Measurements from ENCODE around the gene PCDHA7.
"Not testable (repeated sequence)": the region's sequence is repeated elsewhere in the genome, so short reads cannot be mapped to it uniquely, and the experiment has no call there.

Gene PCDHA7

GRCh38 chr5:140833993-140834392 lies at the start of gene PCDHA7:
PCDHA7 (plus strand) TSS chr5:140834269; CDS start chr5:140834384, 115 bp downstream.
- no peak for DNase-seq (ENCODE audit: low read depth)

- DNase-seq (ENCODE audit: low read depth), result no peak
Observed at GRCh38 chr5:140785905-140786686, 48.0 kb upstream of the PCDHA7 start, which contains the start of gene PCDHA1. PCDHA1 (plus strand) TSS chr5:140786140.

- not testable (repeated sequence) for DNase-seq (ENCODE audit: low read depth)
Observed at GRCh38 chr5:140787422-140787821, 46.6 kb upstream of the PCDHA7 start.

GRCh38 chr5:140787849-140788504 lies 46.1 kb upstream of the PCDHA7 start:
- not testable (repeated sequence) for DNase-seq (ENCODE audit: low read depth)

GRCh38 chr5:140791089-140791488 lies 43.0 kb upstream of the PCDHA7 start:
- DNase-seq (ENCODE audit: low read depth), result no peak

- DNase-seq (ENCODE audit: low read depth), result no peak
Observed at GRCh38 chr5:140794595-140795258, 39.3 kb upstream of the PCDHA7 start, which contains the start of gene PCDHA2. PCDHA2 (plus strand) TSS chr5:140794852.

GRCh38 chr5:140795259-140795641 lies 38.8 kb upstream of the PCDHA7 start:
- no peak for DNase-seq (ENCODE audit: low read depth)

GRCh38 chr5:140796072-140796717 lies 37.9 kb upstream of the PCDHA7 start:
- DNase-seq (ENCODE audit: low read depth), result not testable (repeated sequence)

- no peak for DNase-seq (ENCODE audit: low read depth)
Observed at GRCh38 chr5:140796718-140797095, 37.4 kb upstream of the PCDHA7 start.

- DNase-seq (ENCODE audit: low read depth), result no peak
Observed at GRCh38 chr5:140800816-140801493, 33.1 kb upstream of the PCDHA7 start, which contains the start of gene PCDHA3. PCDHA3 (plus strand) TSS chr5:140801057.

- DNase-seq (ENCODE audit: low read depth), result no peak
Observed at GRCh38 chr5:140801494-140801841, 32.6 kb upstream of the PCDHA7 start.

GRCh38 chr5:140802381-140802780 lies 31.7 kb upstream of the PCDHA7 start:
- not testable (repeated sequence) for DNase-seq (ENCODE audit: low read depth)

- no peak for DNase-seq (ENCODE audit: low read depth)
Observed at GRCh38 chr5:140802781-140803271, 31.2 kb upstream of the PCDHA7 start.

- no peak for DNase-seq (ENCODE audit: low read depth)
Observed at GRCh38 chr5:140806834-140807775, 27.0 kb upstream of the PCDHA7 start, which contains the start of gene PCDHA4. PCDHA4 (plus strand) TSS chr5:140807068.

GRCh38 chr5:140808241-140808888 lies 25.7 kb upstream of the PCDHA7 start:
- DNase-seq (ENCODE audit: low read depth), result not testable (repeated sequence)

GRCh38 chr5:140808889-140809291 lies 25.2 kb upstream of the PCDHA7 start:
- no peak for DNase-seq (ENCODE audit: low read depth)

GRCh38 chr5:140821375-140822280 lies 12.4 kb upstream of the PCDHA7 start, which contains the start of gene PCDHA5:
PCDHA5 (plus strand) TSS chr5:140821613.
- DNase-seq (ENCODE audit: low read depth), result no peak

GRCh38 chr5:140822281-140822629 lies 11.8 kb upstream of the PCDHA7 start:
- DNase-seq (ENCODE audit: low read depth), result no peak

GRCh38 chr5:140822969-140823368 lies 11.1 kb upstream of the PCDHA7 start:
- not testable (repeated sequence) for DNase-seq (ENCODE audit: low read depth)

All from stimulated activated CD8-positive, alpha-beta memory T cell treated with anti-CD3 and anti-CD28 coated beads, Interleukin-4, amount 100 ng/mL, for 24 hours (primary cell).